ENCODE data around the gene ETV4.

ETV4 gene

GRCh38 chr17:43546319-43547188 is at the start of gene ETV4:
ETV4 (minus strand) TSS chr17:43546340; CDS start chr17:43545617, 723 bp downstream.
- DNase-seq (ENCODE audit: low read depth in 1 of 2, low spot score in 1 of 2), result peak; percentile 74 to 89

DNA sequence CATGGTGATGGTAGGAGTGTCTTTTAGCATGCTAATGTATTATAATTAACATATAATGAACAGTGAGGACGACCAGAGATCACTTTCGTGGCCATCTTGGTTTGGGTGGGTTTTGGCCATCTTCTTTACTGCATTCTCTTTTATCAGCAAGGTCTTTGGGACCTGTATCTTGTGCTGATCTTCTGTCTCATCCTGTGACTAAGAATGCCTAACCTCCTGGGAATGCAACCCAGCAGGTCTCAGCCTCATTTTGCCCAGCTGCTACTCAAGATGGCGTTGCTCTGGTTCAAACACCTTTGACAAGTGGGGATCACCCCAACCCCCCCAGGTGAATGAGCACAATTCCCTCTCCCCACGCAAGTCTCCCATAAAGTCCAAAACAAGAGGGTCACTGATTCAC is 49.3 kb upstream of the ETV4 start:
- DNase-seq (ENCODE audit: low read depth in 1 of 2, low spot score in 1 of 2), result no peak

- DNase-seq (ENCODE audit: low read depth in 1 of 2, low spot score in 1 of 2), result no peak
Observed at GRCh38 chr17:43591779-43592562, 45.8 kb upstream of the ETV4 start.

GRCh38 chr17:43591001-43591400 is 44.9 kb upstream of the ETV4 start:
- DNase-seq (ENCODE audit: low read depth in 1 of 2, low spot score in 1 of 2), result no peak

DNA sequence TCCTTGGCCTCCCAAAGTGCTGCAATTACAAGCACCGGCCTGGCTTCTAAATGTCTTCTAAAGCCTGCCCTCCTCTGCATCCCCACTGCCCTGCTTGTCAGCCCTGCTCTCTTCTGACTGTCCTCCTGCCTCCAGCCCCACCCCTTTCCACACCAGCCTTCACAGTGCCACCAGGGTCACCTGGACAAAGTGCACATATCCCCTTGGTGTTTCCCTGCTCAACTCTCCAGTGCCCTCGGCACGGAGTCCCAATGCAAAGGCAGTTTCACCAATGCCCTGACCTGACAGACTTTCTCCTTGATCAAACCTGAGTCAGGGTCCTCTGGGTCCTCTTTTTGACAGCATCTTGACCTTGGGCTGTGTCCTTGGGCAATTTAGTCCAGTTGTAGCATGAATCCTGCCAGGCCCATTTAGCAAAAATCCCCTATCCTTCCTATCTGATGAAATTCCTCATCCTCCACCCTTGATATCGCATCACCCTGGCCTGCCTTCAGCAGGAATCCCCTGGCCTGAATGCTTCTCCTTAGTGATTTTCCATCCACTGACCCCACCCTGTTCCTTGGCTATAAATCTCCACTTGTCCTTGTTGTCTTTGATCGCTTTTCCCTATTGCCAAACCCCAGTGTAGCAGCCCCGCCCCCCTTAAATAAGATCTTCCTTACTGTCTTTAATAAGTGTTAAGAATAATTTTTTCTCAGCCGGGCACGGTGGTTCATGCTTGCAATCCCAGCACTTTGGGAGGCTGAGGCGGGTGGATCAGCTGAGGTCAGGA is 42.7 kb upstream of the ETV4 start:
- no peak for DNase-seq (ENCODE audit: low read depth in 1 of 2, low spot score in 1 of 2)

GRCh38 chr17:43588121-43588520 is 42.0 kb upstream of the ETV4 start:
- no peak for DNase-seq (ENCODE audit: low read depth in 1 of 2, low spot score in 1 of 2)

- DNase-seq (ENCODE audit: low read depth in 1 of 2, low spot score in 1 of 2), result no peak
Observed at GRCh38 chr17:43587647-43588046, 41.5 kb upstream of the ETV4 start.

DNA sequence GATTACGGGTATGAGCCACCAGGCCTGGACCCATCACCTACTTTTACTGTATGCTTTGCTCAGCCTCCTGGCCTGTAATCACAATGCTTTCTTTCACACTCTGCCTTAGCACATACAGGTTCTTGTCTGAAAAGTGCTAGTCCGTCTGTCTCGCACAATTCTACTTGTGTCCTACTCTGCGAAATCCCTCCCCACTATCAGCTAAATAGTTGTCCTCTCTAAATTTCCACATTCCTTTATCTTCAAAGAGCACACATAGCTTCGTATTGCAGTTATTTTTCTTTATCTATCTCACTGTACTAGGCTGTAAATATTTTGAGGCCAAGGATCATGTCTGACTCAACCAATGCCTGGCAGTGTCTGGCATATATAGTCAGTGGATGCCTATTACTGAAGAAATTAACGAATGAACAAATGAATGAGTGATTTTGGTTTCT is 38.5 kb upstream of the ETV4 start:
- DNase-seq (ENCODE audit: low read depth in 1 of 2, low spot score in 1 of 2), result no peak

GRCh38 chr17:43583332-43583731 is 37.2 kb upstream of the ETV4 start:
- no peak for DNase-seq (ENCODE audit: low read depth in 1 of 2, low spot score in 1 of 2)

- no peak for DNase-seq (ENCODE audit: low read depth in 1 of 2, low spot score in 1 of 2)
Observed at GRCh38 chr17:43581613-43582012, 35.5 kb upstream of the ETV4 start.

GRCh38 chr17:43581130-43581529 is 35.0 kb upstream of the ETV4 start:
- no peak for DNase-seq (ENCODE audit: low read depth in 1 of 2, low spot score in 1 of 2)

DNA sequence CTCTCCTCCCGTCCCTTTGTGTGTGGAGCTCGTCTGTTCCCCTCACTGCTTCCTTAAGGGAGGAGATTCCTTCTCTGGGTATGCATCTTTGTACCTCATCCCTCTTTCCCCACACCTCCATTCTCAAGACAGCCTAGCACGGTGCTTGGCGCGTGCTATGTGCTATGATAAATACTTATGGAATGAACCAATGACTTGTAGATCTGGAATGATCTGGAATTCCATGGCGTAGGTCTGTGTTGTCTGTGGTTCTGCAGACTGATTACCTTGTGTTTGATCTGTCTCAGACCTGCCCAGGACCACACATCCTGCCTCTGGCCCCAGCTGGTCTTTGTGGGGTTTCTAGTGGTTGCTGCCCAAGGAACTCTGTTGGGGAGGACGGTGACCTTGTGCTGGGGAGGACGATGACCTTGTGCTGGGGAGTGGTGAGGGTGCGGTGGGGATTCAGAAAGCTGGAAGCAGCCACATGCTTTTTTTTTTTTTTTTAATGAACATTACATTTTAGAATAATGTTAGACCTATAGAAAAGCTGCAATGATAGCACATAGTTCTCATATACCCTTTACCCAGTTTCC is 33.5 kb upstream of the ETV4 start:
- DNase-seq (ENCODE audit: low read depth in 1 of 2, low spot score in 1 of 2), result no peak

DNA sequence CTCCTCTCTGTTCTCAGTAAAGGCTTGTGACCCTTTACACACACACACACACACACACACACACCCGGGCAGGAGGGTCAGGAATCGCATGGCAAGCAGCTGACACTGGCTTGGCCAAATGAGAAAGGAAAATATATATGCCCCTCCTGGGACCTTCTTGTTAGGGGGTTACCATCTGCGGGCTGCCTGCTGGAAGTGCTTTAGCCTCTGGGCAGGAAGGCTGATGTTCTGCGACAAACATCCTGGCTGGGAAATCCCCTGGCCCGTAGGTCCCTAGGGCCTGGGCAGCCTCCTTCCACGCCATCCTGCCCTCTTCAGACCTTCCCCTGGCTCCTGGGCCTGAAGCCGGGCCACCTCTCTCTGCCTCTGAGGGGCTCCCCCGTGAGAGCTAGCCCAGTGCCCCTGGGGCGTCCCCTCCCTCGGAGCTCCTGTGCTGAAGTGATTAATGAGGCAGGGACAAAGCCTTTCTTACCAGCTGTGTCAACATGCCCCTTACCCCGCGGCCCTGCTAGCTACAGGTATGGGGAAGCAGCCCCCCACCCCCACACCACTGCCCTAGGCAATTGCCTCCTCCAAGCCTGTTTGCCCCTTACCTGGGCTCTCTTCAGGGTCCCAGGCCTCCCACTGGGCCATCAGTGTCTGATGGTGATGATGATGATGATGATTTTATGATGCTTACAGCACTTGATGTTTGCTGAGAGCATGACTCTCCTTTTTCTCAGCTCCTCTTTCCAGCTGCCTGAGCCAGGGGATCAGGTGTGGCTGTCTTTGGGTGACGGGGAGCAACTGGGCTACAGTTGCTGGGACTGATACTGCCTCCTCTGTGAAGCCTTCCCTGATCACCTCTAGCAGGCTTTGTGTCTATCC is 32.8 kb upstream of the ETV4 start:
- DNase-seq (ENCODE audit: low read depth in 1 of 2, low spot score in 1 of 2), result peak in 1 of 2 donors; percentile 2

- DNase-seq (ENCODE audit: low read depth in 1 of 2, low spot score in 1 of 2), result no peak
Observed at GRCh38 chr17:43578404-43578698, 32.2 kb upstream of the ETV4 start.

DNA sequence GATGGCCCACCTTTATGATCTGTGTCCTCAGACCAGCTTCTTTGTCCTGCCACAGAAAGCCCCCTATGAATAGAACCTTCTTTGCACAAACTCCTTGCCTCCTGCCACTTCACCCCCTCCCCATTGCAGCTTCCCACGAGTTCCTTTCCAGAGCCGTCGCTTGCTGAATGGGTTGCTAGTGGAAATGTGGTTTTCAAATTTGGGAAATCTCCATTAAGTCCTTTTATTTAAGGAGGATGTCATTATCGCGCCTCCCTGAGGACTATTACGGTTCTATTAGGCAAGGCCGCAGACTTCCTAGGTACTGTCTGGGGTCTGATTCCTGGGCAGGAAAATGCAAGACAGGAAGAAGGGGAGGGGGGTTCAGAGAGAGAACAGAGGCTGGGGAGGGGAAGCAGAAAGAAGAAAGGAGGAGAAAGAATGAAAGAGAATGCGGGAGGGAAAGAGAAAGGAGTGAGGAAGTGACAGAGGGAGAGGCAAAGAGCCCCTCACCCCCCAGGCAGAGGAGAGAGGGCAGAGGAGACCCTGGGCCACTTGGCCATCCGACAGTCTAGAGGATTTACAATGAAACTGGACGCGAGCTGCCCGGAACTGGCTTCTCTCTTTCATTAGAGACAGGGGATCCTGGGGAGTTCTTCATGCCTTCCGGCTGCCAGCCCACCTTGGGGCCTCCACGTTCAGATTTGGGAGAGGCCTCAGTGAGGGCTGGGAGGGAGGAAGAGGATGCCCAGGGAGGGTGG is 31.7 kb upstream of the ETV4 start:
- DNase-seq (ENCODE audit: low read depth in 1 of 2, low spot score in 1 of 2), result no peak

GRCh38 chr17:43576563-43577229 is 30.6 kb upstream of the ETV4 start:
- peak; percentile 42 to 47 for DNase-seq (ENCODE audit: low read depth in 1 of 2, low spot score in 1 of 2)

DNA sequence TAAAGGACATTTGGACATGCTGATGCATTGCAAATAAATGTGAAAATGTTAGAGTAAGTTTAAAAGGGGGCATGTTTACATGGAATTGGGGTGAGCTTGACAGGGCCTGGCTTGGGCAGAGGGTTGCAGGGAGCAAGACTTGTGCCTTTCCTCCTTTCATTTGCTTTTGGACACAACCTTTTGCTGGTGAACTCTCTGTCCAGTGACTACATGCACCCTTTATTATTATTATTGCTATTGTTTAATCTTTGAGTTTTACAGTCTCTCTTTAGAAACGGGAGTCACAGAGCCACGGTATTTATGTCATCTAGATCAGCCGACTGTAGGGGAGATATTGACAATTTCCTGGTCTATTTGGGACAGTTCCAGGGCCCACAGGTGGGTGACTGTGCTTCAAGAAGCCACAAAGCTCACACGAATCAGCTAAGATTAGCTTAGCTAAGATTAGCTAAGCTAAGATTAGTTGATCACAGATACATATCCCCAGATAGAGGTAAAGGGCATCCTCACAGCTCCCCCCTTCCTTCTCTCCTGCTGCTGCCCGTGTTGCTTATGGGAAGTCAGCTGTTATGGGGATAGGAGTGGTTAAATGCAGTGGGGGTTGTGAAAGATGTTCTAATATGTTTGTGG is 28.9 kb upstream of the ETV4 start:
- no peak for DNase-seq (ENCODE audit: low read depth in 1 of 2, low spot score in 1 of 2)

DNA sequence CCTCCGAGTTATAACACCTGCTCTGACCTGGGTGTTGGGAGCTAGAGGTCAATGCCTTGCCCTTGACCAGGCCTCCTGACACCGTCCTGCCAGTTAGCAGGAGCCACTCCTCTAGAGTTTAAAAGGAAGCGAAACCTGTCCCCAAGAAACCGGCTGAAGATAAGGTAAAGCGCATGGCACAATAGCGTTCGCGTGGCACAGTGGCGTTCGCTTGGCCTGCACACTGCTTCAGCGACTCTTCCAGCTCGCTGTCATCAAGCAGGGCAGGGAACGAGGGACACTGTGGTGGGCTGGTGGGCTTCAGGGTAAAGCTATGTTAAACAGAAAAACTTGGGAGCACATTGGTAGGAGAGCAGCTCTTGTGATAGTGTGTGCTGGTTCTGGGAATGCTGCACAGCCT is 28.2 kb upstream of the ETV4 start:
- DNase-seq (ENCODE audit: low read depth in 1 of 2, low spot score in 1 of 2), result no peak

Measured in stimulated activated CD4-positive, alpha-beta T cell treated with anti-CD3 and anti-CD28 coated beads, Interleukin-15, amount 100 ng/mL, for 1 hour (primary cell).